SH-SY5Y (cell line): ENCODE measurements around the gene FAM83B.

ENCODE experiments used
- GATA2 ChIP-seq: IDR thresholded peaks from 2 replicates; pipeline ENCODE4 v1.6.1; 2011; ENCODE audit warnings: mild to moderate bottlenecking, low read depth, low read length
- GATA3 ChIP-seq: IDR thresholded peaks from 2 replicates; pipeline ENCODE4 v1.6.1; 2011; ENCODE audit warnings: low read depth, mild to moderate bottlenecking, low read length, moderate library complexity

GRCh38 chr6:54959820-54960219, 113.2 kb downstream of the FAM83B start:
- TF ChIP-seq GATA3: no peak
- TF ChIP-seq GATA2: no peak
